GM18909 (cell line): ENCODE measurements around the gene WNT3.

ENCODE experiments used
- ATAC-seq: cut with Tn5 transposase; IDR thresholded peaks from one replicate; pipeline ENCODE4 v1.9.1; 2021; ENCODE audit warnings: mild to moderate bottlenecking; ENCODE audit not compliant: unreplicated experiment, poor library complexity

The WNT3 gene

GRCh38 chr17:46790216-46790615, 28.3 kb downstream of the WNT3 start:
- ATAC-seq: no peak

GRCh38 chr17:46789610-46790009, 28.9 kb downstream of the WNT3 start:
- ATAC-seq: no peak

GRCh38 chr17:46788796-46789195, 29.7 kb downstream of the WNT3 start:
- ATAC-seq: no peak

- no peak for ATAC-seq
These were observed 30.2 kb downstream of the WNT3 start for GRCh38 chr17:46788300-46788699.

- ATAC-seq: no peak
These were observed 31.0 kb downstream of the WNT3 start for GRCh38 chr17:46787478-46787877.

- ATAC-seq: no peak
These were observed 32.8 kb downstream of the WNT3 start for GRCh38 chr17:46785696-46786095.

GRCh38 chr17:46783031-46783593, 35.4 kb downstream of the WNT3 start:
- no peak for ATAC-seq

- no peak for ATAC-seq
These were observed 36.1 kb downstream of the WNT3 start for GRCh38 chr17:46782250-46782953.

- ATAC-seq: no peak
These were observed 38.5 kb downstream of the WNT3 start for GRCh38 chr17:46780003-46780373.

- no peak for ATAC-seq
These were observed 40.3 kb downstream of the WNT3 start for GRCh38 chr17:46777943-46778915.

- ATAC-seq: no peak
These were observed 42.0 kb downstream of the WNT3 start for GRCh38 chr17:46776298-46777005.

GRCh38 chr17:46774108-46774737, 44.3 kb downstream of the WNT3 start:
- no peak for ATAC-seq

GRCh38 chr17:46773676-46774075, 44.8 kb downstream of the WNT3 start:
- no peak for ATAC-seq

- no peak for ATAC-seq
These were observed 45.3 kb downstream of the WNT3 start for GRCh38 chr17:46773221-46773605.

- no peak for ATAC-seq
These were observed 45.8 kb downstream of the WNT3 start for GRCh38 chr17:46772475-46773220.

- peak; percentile 22 for ATAC-seq
These were observed 46.7 kb downstream of the WNT3 start for GRCh38 chr17:46771561-46772474.

GRCh38 chr17:46770818-46771560, 47.5 kb downstream of the WNT3 start:
- peak; percentile 45 for ATAC-seq

GRCh38 chr17:46770439-46770817, 48.1 kb downstream of the WNT3 start:
- ATAC-seq: no peak
